HG03196 (cell line): ENCODE results near the gene FAR1.

Experiments used
- ATAC-seq: cut with Tn5 transposase; IDR thresholded peaks from one replicate; pipeline ENCODE4 v1.9.1; 2021; ENCODE audit not compliant: unreplicated experiment

FAR1 gene

DNA sequence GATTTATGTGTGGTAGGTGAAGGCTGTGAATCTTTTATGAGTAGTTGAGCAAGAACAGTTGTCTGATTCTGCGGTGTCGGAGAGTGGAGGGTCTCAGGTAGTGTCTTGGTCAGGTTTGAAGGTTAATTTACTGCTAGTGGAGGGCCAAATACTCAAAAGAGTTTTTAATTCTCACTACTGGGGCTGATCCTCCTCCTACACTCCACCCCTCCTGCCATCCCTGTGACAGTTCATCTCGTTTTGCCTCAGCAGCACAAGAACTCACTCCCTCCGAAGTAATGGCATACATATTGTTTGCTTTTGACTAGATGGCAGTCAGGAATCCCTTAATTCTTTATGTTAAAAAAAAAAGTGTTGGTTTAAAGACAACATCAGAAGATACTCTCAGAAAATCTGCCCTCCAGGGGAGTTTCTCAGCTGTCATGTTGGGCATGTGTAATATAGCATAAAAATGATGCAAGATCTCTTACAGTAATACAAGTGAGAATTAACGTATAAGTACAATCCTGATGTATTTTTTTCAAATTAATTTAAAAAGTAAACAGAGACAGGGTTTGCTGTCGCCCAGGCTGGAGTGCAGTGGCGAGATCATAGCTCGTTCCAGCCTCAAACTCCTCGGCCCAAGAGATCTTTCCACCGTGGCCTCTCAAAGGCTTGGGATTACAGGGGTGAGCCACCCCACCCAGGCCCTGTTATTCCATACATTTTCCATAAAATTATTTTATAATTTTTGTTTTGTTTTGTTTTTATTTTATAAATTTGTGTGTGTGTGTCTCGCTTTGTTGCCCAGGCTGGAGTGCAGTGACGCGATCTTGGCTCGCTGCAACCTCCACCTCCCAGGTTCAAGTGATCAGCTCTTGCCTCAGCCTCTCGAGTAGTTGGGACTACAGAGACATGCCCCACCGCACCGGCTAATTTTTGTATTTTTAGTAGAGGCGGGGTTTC is 1.3 kb downstream of the FAR1 start:
- ATAC-seq = no peak

DNA sequence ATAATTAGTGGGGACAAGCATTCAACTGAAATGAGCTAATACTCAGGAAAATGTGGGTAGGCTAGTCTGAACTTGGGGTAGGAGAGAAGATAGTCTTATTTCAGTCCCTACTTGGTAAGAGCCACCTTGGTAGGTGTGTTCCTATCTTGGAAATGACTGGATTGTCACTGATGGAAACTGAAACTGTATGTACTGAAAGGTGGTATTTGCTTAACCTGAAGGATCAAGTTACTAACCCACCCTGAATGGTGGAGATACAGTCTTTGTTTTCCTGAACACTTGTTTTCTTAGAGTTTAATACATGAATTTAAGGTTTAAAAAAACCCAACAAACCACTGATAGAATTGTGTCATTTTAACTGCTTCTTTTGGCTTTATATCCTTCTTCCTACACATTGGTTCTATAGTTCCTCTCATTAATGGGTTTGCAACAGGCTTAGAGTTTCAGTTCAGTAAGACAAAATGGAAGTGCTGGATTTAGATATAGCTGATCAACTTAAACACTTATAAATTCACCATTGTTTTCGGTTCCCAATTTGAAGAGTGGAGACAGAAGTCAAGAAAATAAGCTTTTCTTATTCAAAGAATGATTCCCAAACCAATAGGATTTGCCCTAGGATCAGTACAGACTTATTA is 4.2 kb downstream of the FAR1 start:
- ATAC-seq = no peak

DNA sequence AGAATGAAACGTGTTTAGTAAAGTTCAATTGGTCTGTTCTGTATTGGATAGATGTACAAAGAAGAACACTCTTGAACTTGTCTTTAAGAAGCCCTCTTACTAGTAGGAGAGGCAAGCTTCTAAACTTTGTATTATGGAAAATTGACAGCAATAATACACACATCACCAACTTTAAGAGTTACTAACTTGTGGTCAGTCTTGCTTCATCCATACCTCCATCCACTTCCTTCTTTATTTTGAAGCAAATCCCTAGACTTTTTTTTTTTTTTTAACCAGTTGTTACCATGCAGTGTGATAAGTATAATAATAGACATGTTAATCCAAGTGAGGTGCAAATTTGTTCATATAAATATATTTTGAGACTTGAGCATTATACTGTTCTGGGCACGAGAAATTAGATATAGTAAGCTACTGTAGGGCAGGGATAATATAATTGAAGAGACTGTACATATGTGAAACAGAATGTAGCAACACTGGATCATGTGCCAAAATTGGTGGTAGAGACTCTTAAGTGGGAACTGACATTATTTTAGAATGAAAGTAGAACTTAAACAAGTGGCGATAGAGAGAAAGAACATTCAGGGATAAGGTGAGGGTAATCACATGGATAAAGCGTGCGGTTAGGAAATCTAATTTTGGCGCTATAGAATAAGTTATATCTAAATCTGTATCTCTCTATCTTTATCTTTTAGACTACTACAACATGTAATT is 6.5 kb downstream of the FAR1 start:
- ATAC-seq = no peak

DNA sequence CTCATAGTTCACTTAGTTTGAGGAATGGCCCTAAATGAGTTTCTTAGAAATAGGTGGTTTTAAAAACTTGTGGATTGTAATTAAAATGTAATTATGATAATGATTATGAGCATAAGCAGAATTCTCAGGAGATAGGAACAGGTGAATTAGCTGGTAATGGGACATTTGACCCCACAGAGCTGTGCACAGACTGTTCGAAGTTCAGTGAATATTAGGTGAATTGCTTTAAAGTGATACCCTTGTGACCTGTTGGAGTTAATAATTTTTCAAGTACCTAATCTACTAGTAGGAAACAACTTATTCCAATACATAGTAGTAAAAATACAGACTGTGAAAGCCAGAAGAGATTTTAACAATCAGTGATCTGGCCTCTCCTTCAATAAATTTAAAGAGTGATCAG is 8.1 kb downstream of the FAR1 start:
- ATAC-seq = no peak

DNA sequence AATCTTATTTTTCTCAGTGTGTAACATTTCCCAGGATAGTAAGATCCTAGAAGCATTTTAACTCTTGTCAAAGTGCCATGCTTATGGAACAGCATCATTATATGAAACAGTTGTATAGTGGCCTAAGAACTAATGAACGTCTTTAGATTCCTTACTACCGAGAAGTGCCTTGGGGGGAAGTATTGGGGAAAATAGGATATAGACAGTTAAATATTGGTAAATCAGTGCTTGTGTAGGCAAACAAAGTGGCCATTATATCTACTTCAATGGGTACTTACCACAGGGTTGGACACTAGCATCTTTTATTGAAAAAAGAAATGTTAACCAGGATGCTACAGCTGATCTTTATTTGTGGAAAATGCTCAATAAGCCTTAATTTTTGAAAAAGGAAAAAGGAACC is 11.3 kb downstream of the FAR1 start:
- no peak for ATAC-seq

DNA sequence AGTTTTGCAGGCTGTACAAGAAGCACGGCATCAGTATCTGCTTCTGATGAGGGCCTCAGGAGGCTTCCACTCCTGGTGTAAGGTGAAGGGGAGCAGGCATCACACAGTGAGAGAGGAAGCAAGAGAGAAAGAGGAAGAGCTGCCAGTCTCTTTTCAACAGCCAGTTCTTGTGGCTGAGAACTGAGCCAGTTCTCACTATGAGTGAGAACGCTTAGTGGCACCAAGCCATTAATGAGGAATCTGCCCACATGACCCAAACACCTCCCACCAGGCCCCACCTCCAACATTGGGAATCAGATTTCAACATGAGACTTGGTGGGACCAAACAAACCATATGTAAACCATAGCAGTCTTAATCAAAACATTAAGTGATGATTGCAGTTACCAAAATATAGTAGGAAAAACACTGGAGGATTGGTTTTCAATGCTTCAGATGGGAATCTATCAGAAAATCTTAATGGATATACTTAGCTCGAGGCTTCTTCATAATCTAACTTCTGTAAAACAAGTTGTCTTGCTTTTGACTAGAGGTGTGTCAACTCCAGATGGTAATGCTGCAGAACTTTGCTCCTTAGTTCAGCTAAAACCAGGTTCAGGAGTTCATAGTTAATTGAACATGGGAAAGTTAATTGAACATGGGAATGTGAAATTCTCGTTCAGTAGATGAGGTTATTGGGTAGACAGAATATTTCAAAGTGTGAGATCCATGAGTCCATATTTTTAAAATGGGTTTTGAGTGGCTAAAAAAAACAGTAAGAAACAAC is 12.2 kb downstream of the FAR1 start:
- no peak for ATAC-seq

DNA sequence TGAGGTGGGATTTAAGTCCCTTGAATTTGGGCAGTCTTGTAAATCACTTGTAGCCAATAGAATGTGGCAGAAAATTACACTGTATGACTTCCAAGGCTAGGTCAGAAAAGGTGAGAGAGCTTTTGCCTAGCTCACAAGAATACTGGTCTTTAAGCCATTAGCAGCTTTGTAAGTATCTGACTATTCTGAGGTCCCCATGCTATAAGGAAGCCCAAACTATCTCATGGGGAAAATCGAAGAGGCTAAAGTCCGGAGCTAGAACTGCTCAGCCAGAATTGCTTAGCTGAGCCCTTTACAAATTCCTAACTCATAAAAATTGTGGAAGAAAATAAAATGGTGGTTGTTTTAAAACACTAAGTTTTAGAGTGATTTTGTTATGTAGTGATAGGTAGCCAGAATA is 13.0 kb downstream of the FAR1 start:
- no peak for ATAC-seq

DNA sequence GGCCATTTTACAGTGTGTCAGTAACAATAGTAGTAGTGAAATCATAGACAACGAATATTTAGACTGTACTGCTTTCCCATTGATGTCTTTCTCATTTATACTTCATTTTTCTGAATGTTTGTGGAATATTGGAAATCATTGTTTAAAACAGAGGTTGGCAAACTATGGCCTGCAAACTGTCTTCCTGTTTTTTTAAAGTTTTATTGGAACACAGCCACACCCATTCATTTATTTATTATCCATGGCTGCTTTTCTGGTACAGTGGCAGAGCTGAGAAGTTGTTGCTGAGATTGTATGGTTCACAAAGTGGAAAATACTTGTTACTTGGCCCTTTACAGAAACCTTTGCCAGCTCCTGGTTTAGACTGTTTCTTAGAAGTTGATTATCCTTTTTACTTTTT is 13.7 kb downstream of the FAR1 start:
- ATAC-seq = no peak

DNA sequence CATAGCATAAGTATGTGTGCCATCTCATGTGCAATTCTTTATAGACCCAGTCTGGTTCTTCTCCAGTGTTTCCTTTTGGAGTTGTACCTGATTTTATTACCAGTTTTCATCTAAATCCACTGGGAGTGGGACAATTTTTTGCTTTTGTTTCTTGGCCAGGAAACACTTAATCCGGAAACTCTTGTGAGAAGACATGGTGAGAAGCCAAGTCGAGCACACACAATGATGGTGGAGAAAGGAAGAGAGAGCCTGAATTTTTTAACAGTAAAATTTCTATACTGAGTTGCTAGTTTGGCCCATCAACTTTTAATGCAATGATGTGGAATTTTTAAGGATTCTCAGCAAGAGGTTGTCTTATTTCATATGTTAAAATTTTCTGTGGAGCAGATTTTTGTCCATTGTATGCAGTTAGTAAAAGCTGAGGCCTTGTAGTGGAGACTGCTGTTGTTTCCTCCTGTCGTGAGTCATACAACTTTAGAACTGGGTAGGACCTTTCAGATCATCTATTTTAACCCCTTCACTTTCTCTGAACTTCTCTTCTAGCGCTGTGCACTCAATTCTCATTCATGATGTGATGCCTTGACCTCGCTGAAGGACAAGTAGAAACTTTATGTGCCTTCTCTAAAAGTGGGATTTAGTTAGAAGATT is 17.1 kb downstream of the FAR1 start:
- no peak for ATAC-seq

DNA sequence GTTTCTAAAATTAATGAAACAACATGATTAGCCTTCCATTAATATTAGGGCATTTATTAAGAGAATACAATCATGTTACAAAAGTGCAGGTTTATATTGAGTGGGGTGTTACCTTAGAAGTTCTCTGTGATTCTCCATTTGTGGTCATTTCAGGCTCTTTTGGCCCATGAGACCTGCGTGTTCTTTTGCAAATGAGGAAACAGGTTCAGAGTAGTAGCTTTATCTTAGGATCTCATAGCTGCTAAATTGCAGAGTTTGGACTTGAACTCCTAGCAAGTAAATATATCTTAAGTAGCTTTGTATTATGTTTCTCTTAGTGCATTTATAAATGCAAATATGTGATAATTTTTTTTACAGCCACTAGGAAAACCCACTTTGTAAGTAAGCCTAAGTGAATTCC is 18.3 kb downstream of the FAR1 start:
- no peak for ATAC-seq

DNA sequence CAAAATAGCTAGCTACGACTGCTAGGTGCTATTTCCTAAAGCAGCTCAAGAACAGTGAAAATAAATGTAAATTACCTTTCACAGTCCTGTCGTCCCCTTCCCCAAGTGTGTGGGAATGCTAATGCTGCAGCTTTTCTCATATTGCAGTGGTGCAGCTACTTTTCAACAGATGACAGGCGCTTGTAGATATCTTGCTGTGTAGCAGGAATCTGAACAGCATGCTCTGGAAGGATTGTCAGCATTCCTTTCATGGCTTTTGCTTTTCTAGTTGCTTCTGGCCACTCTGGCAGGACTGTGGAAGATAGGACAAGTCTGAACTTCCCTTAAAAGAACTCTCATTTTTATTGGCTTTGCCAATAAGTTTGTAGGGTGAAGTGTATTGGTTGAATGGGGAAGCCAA is 18.8 kb downstream of the FAR1 start:
- ATAC-seq = no peak

DNA sequence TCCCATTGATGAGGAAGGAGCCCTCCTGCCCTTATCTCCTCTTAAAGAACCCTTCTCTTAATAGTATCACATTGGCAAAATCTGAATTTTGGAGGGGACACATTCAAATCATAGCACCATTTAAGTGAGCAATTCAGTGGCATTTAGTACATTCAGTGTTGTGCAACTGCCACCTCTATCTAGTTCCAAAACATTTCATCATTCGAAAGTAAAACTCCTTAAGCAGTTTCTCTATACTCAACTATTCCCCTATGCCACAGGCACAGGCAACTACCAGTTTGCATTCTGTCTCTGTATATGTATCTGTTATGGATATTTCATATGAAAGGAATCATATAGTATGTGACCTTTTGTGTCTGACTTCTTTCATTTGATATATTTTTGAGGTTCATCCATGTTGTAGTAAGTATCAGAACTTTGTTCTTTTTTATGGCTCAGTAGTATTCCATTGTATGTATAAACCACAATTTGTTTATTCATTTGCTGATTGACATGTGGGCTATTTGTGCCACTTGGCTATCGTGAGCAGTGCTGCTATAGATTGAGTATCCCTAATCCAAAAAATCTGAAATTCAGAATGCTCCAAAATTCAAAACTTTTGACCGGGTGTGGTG is 22.9 kb downstream of the FAR1 start:
- ATAC-seq = no peak

DNA sequence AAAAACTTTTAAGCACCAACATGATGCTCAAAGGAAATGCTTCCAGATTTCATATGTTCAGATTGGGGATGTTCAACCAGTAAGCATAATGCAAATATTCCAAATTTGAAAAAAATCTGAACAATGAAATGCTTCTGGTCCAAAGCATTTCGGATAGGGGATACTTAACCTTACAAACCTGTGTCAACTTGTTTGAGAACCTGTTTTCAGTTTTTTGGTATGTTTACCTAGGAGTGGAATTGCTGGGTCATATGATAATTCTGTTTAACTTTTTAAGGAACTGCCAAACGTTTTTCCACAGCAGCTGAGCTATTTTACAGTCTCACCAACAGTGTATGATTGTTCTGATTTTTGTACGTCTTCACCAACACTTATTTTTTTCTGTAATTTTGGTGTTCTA is 23.7 kb downstream of the FAR1 start:
- no peak for ATAC-seq

DNA sequence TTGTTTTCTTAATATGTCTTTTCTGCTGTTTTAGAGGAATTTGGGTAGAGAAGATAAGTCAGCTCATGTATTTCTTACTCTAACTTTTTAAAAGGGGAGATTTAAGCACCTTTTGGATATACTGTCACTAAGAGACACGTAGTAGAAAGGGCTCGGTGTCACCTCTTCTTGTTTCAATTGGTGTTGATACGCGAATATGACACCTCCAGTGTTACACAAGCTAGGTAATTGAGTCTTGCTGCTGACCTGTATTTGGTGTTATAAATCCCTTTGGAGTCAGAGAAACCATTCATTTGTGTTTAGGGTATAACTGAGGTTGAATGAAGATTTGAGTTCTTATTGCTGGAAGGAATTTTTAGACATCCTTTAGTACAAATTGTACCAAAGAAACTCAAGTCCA is 25.6 kb downstream of the FAR1 start:
- ATAC-seq = no peak

DNA sequence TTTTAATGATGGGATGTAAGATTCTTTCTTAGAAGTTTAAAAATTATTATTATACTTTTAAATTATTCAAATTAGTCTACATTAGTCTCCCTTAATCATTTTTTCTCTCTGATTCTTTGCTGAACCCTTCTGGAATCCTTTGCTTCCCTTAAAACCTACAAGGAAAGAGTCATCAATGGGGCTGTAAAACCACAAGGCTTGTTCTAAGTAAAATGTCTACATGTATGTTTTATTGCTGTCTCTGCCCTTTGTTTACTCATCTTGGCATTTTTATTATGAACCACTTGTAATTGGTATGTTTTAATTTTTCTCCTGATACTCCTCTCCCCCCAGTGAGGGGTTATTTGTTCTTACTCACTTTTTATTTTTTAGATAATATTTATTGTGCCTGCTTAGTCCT is 27.4 kb downstream of the FAR1 start:
- ATAC-seq = no peak

DNA sequence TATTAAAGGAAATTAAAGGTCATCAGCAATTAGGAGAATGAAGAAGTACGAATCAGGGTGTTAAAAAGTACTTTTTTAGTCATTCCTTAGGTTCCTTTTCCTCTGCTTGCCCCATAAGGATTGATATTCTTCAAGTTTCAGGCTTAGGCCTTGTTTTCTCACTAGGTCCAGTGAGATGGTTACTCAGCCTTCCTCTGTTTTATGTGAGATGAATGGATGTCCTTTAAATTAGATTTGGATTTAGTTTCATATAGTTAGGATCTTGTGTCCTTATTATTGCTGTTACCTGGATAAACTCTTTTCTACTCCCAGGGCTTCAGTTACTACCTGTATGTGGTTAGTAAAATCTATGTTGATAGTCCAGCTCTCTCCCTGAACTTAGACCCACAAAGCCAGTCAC is 29.2 kb downstream of the FAR1 start:
- ATAC-seq = no peak

DNA sequence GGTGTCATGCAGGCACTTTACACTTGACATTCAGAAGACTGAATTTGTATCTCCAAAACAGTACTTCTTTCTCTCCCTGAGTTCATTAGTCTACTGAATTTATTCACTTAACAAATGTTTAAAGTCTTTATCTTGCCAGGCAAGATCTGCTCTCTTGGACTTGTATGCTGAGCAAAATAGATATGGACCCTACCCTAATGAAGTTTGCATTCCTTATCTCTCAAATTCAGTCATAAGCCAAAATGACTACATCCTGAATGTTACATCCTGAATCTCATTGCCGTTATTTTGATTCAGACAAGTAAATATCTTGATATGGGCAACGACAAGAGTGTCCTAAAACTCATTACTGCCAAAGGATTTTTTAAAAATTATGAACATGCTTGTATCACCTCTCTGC is 29.7 kb downstream of the FAR1 start:
- ATAC-seq = no peak

DNA sequence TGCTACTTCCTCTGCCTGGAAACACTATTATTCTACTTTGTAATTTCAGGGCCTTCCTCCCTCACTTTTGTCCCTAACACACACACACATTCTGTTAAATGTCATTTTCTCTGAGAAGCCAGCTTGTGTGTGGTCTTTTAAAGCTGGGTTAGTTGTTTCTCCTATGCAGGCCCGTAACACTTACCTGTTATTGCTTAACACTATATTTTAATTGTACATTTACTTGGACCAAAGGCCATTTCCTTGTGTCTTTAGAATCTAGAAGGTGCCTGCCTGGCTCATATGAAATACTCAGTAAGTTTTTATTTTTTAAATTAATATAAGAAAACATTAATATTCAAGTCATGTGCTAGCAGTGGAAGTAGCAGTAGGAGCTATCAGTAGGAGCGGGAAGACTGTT is 30.6 kb downstream of the FAR1 start:
- ATAC-seq = no peak

DNA sequence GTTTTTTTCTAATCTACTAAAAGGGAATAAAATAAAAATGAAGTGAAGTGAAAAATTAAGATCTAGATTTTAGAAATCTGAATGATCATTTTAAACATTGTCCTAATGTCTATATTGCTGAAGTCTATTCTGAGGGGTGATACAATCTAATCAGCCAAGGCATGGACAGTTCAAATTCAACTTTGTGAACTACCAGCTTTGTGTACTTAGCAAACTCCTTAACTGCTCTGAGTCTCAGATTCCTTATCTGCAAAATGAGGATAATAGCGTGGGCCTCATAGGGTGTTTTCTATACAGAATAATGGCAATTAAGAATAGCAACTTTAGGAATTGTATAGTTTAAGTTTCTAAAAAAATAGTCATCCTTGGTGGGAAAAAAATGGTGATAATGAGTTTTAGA is 31.4 kb downstream of the FAR1 start:
- ATAC-seq = no peak

DNA sequence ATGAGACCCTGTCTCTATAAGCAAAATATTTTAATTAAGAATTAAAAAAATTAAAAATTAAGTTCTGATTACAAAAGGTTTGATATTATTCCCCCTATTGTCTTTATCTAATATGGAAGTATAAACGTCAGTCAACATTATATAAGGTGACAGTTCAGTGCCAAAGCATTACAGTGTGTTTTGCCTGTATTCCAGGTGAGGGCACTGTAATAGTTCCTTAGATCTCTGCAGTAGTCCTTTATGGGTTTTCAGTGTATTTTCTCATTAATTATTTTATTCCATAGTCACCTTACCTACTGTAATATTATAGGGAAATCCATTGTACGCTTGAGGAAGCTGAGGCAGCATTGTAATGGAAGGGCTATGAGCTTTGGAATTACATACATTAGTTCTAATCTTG is 33.0 kb downstream of the FAR1 start:
- ATAC-seq = no peak
